A172 (cell line): ENCODE results near the gene PIK3CB. TPM values are rescaled to one million over a fixed set of nuclear protein-coding genes. Genes with fewer than 3 reads are reported as not detected.
"Not testable (repeated sequence)": the region's sequence is repeated elsewhere in the genome, so short reads cannot be mapped to it uniquely, and the experiment has no call there.

ENCODE experiments used
- DNase-seq: peaks from one replicate; pipeline ENCODE4 v3.0.0-alpha.2; 2015; ENCODE audit warnings: low spot score
- total RNA-seq: library from RNA; depleted of rRNA; stranded (reverse); fragments of >200 nt; shearing (Covaris generic); gene quantifications from 2 replicates; pipeline ENCODE4 v1.2.3, GENCODE V29; 2014; rRNA removed

PIK3CB gene
- total RNA-seq, 1 experiment from 2014 or later = 11.6 TPM

GRCh38 chr3:138608322-138609135, 226.2 kb downstream of the PIK3CB start, which contains the start of gene FAIM:
Gene FAIM (plus strand): TSS chr3:138608771. CDS start chr3:138619727, 10,956 bp downstream.
- peak; percentile 46 for DNase-seq

- DNase-seq = not testable (repeated sequence)
Observed at GRCh38 chr3:138604106-138604595, 230.6 kb downstream of the PIK3CB start.

Other genes starting within 250 kb of the PIK3CB start
- gene CEP70, start 240.7 kb downstream of the PIK3CB start, total RNA-seq = 27.0 and 30.0 TPM in 2 replicates
- gene FAIM, start 226.2 kb downstream of the PIK3CB start, total RNA-seq = 21.9 and 27.6 TPM in 2 replicates
- gene FOXL2, start 112.2 kb upstream of the PIK3CB start, total RNA-seq = 1.2 and 1.9 TPM in 2 replicates
- gene FOXL2NB, start 112.3 kb upstream of the PIK3CB start, total RNA-seq = 2.3 and 2.6 TPM in 2 replicates
- not detected in 2 replicates for gene PRR23A, start 171.3 kb upstream of the PIK3CB start, total RNA-seq
- gene PRR23B, start 186.0 kb upstream of the PIK3CB start, total RNA-seq = not detected in 2 replicates
- gene PRR23C, start 210.0 kb upstream of the PIK3CB start, total RNA-seq = not detected in 2 replicates